GM12891 (cell line): ENCODE data around the gene SPTLC2.

ENCODE experiments used
- POLR2A ChIP-seq: IDR thresholded peaks from 2 replicates; pipeline ENCODE4 v1.6.1; 2011; ENCODE audit warnings: low read depth, low read length, control low read depth
- POLR2AphosphoS5 ChIP-seq: IDR thresholded peaks from 2 replicates; pipeline ENCODE4 v1.6.1; 2011; ENCODE audit warnings: low read depth, low read length, control low read depth
- TAF1 ChIP-seq: IDR thresholded peaks from 2 replicates; pipeline ENCODE4 v1.6.1; 2011; ENCODE audit warnings: low read depth, low read length, control low read depth

- TF ChIP-seq POLR2A (no peak), TAF1 (no peak), POLR2AphosphoS5 (no peak)
These were observed 137.6 kb downstream of the SPTLC2 start for GRCh38 chr14:77478796-77479195.
